Measurements from ENCODE around the gene WDFY2. TPM values are rescaled to one million over a fixed set of nuclear protein-coding genes. Genes with fewer than 3 reads are reported as not detected.

WDFY2 gene
- total RNA-seq, 1 experiment from 2014 or later = 25.7 TPM

DNA sequence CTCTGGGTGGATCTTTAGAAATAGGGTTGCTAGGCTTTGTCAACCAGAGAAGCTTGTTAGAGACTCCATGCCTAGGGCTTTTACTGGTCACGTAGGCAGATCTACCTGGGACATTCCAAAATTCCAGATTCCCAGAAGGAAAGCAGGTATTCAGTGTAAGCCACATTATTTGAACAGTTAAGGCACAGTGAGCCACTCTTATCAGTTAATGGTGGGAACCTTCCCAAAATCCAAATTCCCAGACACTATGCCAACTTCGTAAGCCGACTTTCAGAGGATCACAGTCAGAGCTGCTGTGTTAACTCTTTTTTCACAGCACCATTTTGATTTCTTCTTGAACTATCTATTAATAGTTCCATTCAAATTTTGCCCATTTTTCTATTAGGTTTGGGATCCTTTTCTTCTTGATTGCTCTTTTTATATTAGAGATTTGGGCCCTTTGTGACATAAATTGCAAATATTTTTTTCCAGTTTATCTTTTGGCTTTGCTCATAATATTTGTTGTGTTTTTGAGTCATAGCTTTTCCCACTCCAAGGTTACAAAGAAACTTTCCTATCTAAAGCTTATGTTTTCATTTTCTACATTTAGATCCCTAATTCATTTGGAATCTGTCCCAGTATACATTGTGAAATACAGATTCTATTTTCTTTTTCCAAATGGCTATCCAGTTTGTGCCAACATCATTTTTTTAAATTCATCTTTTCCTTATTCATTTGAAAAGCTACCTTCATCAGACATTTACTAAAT is 142.4 kb downstream of the WDFY2 start:
- peaks cover 5% of the 10 kb centered on the region for H3K4me1 Mint-ChIP-seq
- TF ChIP-seq FOXJ3 (CRISPR knock-in tag; IDR thresholded peaks at IDR 0.05; ENCODE audit: borderline replicate concordance) (no peak), ZBTB21 (CRISPR knock-in tag; IDR thresholded peaks at IDR 0.05; ENCODE audit: borderline replicate concordance) (no peak), PRDM15 (CRISPR knock-in tag; IDR thresholded peaks at IDR 0.05) (no peak), ZNF317 (CRISPR knock-in tag; IDR thresholded peaks at IDR 0.05; ENCODE audit: borderline replicate concordance, low read depth) (no peak), ZNF281 (CRISPR knock-in tag; IDR thresholded peaks at IDR 0.05) (no peak)
- TF ChIP-seq, protein P1, sequence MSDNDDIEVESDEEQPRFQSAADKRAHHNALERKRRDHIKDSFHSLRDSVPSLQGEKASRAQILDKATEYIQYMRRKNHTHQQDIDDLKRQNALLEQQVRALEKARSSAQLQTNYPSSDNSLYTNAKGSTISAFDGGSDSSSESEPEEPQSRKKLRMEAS (CRISPR knock-in tag; IDR thresholded peaks at IDR 0.05) = no peak
- TF ChIP-seq, protein P2, sequence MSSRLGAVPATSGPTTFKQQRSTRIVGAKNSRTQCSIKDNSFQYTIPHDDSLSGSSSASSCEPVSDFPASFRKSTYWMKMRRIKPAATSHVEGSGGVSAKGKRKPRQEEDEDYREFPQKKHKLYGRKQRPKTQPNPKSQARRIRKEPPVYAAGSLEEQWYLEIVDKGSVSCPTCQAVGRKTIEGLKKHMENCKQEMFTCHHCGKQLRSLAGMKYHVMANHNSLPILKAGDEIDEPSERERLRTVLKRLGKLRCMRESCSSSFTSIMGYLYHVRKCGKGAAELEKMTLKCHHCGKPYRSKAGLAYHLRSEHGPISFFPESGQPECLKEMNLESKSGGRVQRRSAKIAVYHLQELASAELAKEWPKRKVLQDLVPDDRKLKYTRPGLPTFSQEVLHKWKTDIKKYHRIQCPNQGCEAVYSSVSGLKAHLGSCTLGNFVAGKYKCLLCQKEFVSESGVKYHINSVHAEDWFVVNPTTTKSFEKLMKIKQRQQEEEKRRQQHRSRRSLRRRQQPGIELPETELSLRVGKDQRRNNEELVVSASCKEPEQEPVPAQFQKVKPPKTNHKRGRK (CRISPR knock-in tag; IDR thresholded peaks at IDR 0.05; ENCODE audit: borderline replicate concordance) = no peak
- TF ChIP-seq, protein P3, sequence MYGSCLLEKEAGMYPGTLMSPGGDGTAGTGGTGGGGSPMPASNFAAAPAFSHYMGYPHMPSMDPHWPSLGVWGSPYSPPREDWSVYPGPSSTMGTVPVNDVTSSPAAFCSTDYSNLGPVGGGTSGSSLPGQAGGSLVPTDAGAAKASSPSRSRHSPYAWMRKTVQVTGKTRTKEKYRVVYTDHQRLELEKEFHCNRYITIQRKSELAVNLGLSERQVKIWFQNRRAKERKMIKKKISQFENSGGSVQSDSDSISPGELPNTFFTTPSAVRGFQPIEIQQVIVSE (CRISPR knock-in tag; IDR thresholded peaks at IDR 0.05; ENCODE audit: borderline replicate concordance) = no peak
- TF ChIP-seq, protein P4, sequence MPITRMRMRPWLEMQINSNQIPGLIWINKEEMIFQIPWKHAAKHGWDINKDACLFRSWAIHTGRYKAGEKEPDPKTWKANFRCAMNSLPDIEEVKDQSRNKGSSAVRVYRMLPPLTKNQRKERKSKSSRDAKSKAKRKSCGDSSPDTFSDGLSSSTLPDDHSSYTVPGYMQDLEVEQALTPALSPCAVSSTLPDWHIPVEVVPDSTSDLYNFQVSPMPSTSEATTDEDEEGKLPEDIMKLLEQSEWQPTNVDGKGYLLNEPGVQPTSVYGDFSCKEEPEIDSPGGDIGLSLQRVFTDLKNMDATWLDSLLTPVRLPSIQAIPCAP (CRISPR knock-in tag; IDR thresholded peaks at IDR 0.05) = no peak
- ATAC-seq = no peak
- DNase-seq (ENCODE audit: low spot score) = no peak
- H3K9me3 Mint-ChIP-seq = no peaks in the 10 kb centered on the region
- POLR2A ChIA-PET = no interaction called here
- H3K27ac Mint-ChIP-seq = no peak overlapping the region
- no peak overlapping the region for H3K4me3 Mint-ChIP-seq
- no peaks in the 10 kb centered on the region for H3K27me3 Mint-ChIP-seq (ENCODE audit: low read depth)
- peaks cover 8% of the 10 kb centered on the region for H3K36me3 Mint-ChIP-seq
- CTCF ChIA-PET = no interaction called here

DNA sequence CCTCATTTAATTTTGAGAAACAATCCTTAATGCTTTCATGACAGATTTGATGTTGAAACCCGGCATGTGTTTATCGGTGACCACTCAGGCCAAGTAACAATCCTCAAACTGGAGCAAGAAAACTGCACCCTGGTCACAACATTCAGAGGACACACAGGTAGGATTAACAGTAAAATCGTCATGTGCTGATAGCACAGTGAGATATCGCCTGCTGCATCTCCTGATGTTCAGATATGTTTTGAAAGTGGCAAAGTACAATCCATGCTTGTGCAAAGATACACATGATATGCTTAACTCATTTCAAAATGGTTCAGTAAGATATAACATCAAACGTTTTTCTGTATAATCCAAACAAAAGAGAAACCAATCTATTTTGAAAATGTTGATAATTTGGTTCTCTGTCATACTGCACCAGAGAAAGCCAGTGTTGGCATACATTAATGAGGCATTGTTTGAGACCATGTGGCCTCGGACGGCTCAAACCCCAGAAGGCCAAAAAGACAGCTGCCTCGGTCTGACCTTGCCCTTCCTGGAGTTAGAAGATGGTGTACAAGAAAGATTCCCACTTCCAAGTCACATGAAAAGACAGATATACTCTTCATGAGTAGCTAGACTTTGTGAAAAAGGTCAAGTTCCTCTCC is 143.5 kb downstream of the WDFY2 start:
- Mint-ChIP-seq H3K27ac (no peak overlapping the region), H3K4me3 (no peak overlapping the region), H3K27me3 (ENCODE audit: low read depth) (no peaks in the 10 kb centered on the region), H3K4me1 (no peaks in the 10 kb centered on the region), H3K36me3 (peaks cover 8% of the 10 kb centered on the region), H3K9me3 (no peaks in the 10 kb centered on the region)
- POLR2A ChIA-PET = no interaction called here
- DNase-seq (ENCODE audit: low spot score) (no peak), ATAC-seq (no peak)
- CTCF ChIA-PET = no interaction called here
- TF ChIP-seq IRF2 (CRISPR knock-in tag; IDR thresholded peaks at IDR 0.05; ENCODE audit: borderline replicate concordance, low read depth) (no peak), ZNF219 (CRISPR knock-in tag; IDR thresholded peaks at IDR 0.05; ENCODE audit: borderline replicate concordance) (no peak), ZNF121 (CRISPR knock-in tag; IDR thresholded peaks at IDR 0.05) (no peak)

All from WTC11 (cell line).